Fibroblast of the aortic adventitia (primary cell): ENCODE data around the gene NALCN. TPM values are rescaled to one million over a fixed set of nuclear protein-coding genes. Genes with fewer than 3 reads are reported as not detected.

Experiments
- DNase-seq: peaks from one replicate; pipeline ENCODE4 v3.0.0-alpha.2; 2010; ENCODE audit warnings: low read depth
- H3K4me3 ChIP-seq: 2 replicates; pipeline ENCODE4 v1.5.1; 2011; ENCODE audit warnings: low read depth, mild to moderate bottlenecking, control low read depth, low read length, moderate library complexity
- CTCF ChIP-seq: IDR thresholded peaks from 2 replicates; pipeline ENCODE4 v1.5.1; 2011; ENCODE audit warnings: mild to moderate bottlenecking, low read length, control low read depth, inconsistent platforms; ENCODE audit not compliant: insufficient read depth
- total RNA-seq: library from RNA; depleted of rRNA; stranded (reverse); fragments of >200 nt; gene quantifications from 2 replicates; pipeline ENCODE4 v1.2.3, GENCODE V29; 2012; ENCODE audit warnings: low replicate concordance

Gene NALCN
- total RNA-seq, 1 donor = 3.1 TPM

DNA sequence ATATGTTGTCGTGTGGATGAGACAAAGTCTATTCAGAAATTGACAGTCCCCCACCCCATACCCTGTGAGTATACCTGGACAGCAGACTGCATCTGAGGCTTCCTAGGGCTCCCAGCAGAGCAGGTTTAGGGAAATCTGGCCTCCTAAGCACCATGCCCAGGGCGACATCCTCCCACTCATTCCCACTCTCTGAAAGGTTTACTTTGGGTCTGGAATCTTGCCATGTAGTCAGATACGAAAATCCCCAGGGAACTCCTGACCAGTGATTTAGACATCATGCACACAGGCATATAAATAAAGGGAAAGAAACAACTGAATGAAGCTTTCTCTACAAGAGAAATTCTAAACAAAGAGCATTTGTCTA lies 717 bp upstream of the NALCN start:
- peak; percentile 67 for DNase-seq
- no peak for TF ChIP-seq CTCF
- peak overlapping the region; percentile 69 for H3K4me3 ChIP-seq

DNA sequence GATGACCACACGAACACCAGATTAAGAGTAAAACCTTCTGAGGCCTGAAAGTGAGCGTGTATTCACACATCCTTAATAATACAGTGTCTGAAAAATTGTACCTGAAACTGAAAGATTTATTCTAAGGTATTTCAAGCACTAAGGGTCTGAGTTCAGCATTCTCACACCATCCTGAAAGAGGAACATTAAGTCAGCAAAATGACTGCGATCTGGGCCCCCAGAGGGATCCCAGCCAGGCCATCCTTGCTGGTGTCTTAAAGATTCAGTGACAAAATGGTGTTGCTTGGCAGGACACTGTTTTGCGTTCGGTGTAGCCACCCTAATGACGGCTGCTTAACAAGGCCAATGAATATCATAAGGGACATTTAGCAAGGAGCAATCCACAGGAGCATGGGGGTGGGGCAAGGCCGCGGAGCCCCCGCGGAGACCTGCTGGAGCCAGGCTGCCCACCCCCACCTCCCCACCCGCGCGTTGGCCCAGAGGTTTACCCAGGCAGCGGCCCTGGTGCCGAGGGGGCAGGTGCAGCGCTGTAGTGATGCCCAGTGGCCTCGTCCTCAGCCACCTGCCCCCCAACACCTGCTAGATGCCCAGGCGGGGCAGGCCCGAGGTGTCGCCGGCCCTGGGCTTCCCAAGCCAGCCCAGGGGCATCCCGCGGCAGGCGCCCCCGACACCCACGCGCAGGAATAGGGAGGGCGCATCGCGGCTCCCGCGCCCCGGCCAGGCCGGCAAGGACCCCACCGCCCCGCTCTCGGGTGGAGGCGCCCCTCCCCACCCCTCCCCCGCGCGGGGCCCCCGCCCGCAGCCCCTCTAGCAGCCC lies 742 bp downstream of the NALCN start:
- DNase-seq = no peak
- no peak for TF ChIP-seq CTCF

DNA sequence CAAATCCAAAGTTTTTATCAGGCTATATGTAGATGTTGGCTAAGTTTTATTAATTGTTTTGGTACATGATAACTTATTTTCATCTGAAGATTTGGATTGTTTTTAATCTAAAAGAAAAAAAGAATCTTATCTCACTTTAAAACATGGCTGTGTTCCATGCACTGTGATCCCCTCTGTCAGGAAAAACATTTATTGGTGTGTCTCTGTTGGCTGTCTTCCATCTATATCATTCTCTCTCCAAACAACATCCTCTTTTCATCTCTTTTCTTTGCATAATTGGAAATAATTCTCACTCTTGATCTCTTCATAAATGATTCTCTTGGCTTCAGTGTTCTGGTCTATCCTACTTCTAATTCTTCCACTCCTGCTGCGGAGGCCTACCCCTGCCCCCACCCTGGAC lies 4.2 kb downstream of the NALCN start:
- H3K4me3 ChIP-seq = no peak overlapping the region
- TF ChIP-seq CTCF = no peak
- DNase-seq = no peak

More for the DNA sequence above, 742 bp downstream of the NALCN start:
- H3K4me3 ChIP-seq = peak overlapping the region; percentile 69

DNA sequence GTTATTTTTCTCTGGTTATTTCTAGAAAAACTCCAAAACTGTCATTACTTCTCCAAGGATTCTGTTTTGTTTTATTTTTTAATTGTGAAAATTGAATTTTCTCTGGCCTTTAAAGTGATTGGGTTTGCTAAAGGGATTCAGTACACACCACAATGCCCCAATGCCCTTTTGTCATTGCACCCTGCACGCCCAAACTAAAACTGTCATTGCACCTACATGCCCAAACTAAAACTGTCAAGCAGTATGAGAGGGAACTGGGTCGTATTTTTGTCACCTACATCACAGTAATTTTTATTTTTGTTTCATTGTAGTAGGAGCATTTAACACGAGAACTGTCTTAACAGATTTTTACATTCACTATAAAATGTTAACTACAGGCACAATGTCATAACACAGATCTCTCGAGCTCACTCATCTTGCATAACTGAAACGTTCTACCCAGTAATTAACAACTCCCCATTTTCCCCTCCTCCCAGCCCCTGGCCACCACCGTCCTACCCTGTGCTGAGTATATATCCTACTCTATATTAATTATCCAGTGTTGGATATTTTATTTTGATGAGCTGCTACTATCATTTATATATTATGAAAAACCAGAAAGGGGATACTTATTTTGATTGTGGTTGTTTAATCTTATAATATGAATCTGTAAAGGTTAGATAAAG lies 7.2 kb downstream of the NALCN start:
- no peak for DNase-seq
- no peak for TF ChIP-seq CTCF
- no peak overlapping the region for H3K4me3 ChIP-seq

GRCh38 chr13:101408154-101408553 lies 8.2 kb downstream of the NALCN start:
- no peak overlapping the region for H3K4me3 ChIP-seq
- DNase-seq = no peak
- no peak for TF ChIP-seq CTCF

- DNase-seq = no peak
- H3K4me3 ChIP-seq = no peak overlapping the region
- TF ChIP-seq CTCF = no peak
Observed at GRCh38 chr13:101406791-101407190, 9.5 kb downstream of the NALCN start.
